HG03439 (cell line): ENCODE data around the gene WDR7.

Experiments used
- ATAC-seq: cut with Tn5 transposase; IDR thresholded peaks from one replicate; pipeline ENCODE4 v1.9.1; 2021; ENCODE audit warnings: mild to moderate bottlenecking, moderate library complexity; ENCODE audit not compliant: unreplicated experiment

Gene WDR7

DNA sequence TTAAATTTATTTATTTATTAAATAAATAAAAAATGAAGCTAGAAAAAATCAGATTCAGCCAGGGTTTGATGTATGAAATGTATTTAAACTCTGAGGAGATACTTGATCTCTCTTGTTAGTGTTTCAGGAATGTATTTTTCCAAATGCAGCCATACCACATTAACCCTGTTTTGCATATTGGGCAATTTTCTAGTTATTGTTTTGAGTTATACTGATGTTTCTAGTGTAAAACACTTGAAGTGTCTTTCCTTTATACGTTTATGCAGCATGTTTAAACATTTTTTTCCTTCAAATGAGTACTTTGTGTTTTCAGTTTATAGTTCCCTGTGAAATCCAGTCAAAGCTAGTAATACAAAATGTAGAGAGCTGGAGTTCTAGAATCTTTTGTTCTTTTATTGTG, 69.9 kb downstream of the WDR7 start:
- ATAC-seq = no peak

DNA sequence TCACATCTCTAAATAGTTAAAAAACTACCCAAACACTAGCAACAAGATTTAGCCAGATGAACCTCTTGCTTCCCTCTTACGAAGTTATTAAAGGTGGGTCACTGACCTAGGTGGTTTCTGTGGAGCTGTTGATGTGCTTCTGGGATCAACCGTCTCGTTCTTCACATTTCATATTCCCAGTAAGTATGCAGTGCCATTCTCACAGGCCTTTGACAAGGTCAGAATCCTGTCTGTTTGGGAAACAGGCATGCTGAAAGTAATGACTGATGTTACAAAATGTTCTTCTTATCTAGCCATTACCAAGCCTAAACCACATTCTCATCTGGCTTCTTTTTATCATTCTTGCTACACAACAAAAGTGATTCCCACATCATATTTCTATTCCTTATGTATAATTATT, 70.3 kb downstream of the WDR7 start:
- ATAC-seq = no peak

DNA sequence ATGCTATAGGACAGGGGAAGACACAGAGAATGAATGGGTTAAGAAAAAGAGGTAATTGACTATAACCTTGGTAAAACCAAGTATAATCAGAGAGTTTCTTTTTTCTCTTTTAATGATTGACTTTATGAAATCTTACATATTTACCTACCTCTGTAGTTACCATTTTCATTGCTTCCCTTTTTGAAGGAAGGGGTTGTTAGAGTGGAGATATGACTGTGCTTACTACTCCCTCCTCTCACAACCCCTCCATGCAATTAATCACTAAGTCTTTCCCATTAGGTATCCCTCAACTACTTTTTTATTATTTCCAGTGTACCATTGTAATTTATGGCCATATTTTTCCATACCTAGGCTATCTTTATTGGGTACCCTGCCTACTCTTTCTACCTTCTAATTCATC, 71.4 kb downstream of the WDR7 start:
- no peak for ATAC-seq

GRCh38 chr18:56723068-56723467, 71.9 kb downstream of the WDR7 start:
- ATAC-seq = no peak

DNA sequence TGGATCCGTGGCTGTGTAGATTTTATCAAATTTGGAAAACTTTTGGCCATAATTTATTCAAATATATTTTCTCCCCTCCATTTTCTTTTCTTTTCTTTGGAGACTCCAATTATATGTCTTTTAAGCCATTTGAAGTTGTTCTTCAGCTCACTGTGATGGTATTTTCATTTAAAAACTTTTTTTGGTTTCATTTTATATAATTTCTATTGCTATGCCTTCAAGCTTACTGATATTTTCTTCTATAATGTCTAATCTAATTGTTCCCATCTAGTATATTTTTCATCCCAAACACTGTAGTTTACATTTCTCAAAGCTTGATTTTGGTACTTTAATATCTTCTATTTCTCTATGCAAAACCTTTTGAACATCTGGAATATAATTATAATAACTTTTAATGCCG, 72.5 kb downstream of the WDR7 start:
- no peak for ATAC-seq

DNA sequence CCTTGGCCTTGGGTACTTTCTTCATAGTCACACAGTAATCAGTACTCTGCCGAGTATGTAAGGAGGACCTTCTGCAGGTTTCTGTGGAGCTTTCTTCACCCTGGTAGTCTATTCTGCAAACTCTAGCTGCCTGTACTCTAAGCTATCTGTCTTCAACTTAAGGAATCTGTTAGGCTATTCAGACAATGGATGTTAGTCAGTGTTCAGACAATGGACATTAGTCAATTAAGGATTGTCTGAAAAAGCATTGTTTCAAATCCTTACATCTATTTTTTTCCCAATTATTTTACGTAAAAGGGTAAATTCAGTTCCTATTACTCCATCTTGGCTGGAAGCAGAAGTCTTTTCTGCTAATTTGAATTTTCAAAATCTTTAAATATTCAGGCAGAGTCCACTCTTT, 75.7 kb downstream of the WDR7 start:
- ATAC-seq = no peak

GRCh38 chr18:56727399-56727798, 76.2 kb downstream of the WDR7 start:
- no peak for ATAC-seq

DNA sequence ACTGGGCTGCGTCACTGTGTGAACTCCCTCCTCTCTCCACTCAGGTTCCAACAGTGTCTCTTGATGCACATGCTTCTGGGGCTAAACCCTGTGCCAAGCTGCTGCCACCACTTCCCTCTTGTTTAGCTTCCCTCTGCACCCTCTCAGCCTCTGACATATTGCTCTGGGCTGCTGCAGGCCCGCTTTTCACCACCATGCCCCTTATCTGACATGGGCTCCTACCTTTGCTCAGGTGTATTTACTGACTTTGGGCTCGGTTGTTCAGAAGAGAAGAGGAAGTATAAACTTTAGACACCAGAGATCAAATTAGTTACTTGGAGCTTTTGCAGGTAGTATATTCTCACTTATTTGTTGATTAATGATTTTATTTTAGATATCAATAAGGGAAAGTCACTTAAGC, 77.6 kb downstream of the WDR7 start:
- ATAC-seq = no peak

DNA sequence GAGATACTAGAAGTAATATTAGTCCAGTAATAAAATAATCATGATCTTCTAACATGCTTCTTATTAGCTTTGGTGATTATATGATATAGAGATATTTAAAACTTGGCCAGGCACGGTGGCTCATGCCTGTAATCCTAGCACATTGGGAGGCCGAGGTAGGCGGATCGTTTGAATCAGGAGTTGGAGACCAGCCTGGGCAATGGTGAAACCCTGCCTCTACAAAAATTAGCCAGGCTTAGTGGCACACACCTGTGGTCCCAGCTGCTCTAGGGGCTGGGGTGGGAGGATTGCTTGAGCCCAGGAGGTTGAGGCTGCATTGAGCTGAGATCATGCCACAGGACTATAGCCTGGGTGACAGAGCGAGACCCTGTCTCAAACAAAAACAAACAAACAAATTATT, 87.0 kb downstream of the WDR7 start:
- ATAC-seq = no peak

DNA sequence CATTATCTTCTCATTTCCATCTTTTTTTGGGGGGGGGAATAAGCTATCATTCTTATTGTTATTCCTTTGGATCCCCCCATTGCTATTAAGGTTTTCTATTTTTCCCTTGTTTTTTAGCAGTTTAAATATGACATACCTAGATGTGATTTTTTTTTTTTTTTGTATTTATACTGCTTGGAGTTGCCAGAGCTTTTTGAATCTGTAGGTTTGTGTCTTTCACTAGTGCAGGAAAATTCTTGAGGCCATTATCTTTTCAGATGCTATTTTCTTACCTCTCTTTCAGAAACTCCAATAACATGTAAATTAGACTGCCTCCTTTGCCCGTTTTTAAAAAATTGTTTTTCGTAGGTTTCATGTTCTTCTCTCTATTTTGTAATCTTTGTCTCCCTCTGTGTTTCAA, 88.6 kb downstream of the WDR7 start:
- no peak for ATAC-seq

DNA sequence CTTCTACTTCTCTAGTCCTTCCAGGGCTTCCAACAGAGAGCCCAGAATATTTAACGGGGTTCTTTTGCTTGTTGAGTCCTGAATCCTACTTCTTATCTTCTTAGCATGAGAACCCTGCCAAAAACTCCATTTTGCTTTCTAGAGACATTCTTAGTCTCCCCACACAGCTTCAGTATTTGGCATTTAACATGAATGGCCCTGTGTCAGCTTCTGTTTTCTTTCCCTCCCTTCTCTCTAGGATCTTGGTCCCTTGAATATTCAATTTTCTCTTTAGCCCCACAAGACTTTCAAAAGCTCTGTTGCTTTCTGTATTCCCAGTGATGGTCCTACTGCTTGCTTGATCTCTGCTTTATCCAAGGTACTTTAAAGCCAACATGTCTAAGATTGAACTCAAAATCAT, 89.5 kb downstream of the WDR7 start:
- ATAC-seq = no peak

DNA sequence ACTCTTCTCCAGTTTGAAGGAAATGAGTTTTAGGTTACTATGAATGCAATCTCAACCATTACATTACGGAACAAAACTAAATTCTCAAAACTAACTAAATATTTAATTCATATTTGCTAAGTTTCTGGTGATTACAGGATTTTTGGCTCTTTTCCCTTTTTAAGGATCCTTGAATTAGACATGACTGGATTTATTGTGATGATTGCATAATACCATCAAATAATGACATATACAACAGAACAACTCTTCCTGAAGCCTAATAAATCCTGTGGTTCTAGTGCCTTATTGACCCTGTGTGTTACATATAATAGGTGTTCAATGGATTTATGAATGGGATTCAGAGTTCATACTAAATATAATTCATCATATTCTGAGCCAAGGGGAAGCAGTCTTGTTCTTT, 90.5 kb downstream of the WDR7 start:
- no peak for ATAC-seq

DNA sequence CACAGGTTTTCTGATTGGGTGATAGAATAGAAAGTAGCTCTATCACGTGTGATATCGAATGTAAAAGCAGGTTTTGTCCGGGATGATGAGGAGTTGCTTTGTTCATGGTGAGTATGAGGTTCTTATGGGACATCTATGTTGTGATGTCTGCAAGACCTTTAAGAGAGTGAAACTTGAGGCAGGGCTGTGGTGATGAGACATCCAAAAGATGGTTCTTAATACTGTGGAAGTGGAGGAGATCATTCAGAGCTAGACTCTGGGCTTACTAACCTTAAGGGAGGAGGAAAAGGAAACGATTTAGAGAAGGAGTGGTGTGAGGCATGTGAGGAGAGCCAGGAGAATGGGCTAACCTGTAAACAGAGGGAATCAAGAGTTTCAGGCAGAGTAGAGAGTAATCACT, 92.0 kb downstream of the WDR7 start:
- no peak for ATAC-seq

DNA sequence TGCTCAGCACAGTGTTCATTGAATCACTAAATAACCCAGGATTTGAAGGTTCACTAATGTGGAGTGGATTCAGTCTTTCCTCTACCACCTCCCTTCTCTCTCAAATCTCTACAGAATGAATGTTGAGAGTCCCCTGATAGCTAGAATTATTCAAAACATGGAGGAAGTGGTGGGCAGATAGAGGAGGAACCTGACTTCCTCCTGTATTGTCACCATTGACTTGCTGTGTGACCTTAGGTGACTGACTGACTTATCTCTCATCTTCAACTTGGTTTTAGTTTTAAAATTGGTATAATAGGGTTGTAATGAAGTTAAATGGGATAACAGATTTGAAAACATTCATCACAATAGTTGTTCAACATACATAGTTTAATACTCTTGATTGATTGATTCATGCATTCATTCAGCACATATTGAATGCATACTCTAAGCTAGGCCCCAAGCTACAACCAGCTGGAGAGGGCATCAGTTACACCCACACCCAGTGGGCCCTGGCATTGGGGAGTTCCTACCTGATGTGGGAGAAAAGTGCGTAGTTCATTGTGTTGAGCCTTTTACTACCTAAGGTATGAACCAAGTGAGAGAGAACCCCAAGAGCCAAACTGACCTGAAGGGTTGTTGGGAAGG, 96.0 kb downstream of the WDR7 start:
- no peak for ATAC-seq

DNA sequence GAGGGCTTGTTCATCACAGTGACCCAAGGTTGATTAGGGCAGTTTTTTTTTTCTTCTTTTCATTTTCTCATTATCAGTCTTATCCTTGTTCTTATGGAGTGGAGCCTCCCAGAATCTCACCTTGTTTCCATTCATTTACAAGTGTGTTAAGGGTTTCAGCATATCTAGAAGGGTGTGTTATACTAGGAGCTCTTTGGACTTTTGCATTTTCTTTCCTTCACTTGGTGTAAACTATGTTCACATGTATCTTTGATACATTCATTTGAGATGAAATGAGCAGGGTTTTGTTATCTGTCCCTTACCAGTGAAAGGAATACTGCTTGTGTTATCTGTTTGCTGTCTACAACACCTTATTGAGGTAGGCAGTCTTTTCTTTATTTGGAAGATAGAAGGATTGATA, 96.7 kb downstream of the WDR7 start:
- no peak for ATAC-seq

- ATAC-seq = no peak
Measured at GRCh38 chr18:56748698-56749268, 97.6 kb downstream of the WDR7 start.

- ATAC-seq = no peak
Measured at GRCh38 chr18:56756966-56757365, 105.8 kb downstream of the WDR7 start.

DNA sequence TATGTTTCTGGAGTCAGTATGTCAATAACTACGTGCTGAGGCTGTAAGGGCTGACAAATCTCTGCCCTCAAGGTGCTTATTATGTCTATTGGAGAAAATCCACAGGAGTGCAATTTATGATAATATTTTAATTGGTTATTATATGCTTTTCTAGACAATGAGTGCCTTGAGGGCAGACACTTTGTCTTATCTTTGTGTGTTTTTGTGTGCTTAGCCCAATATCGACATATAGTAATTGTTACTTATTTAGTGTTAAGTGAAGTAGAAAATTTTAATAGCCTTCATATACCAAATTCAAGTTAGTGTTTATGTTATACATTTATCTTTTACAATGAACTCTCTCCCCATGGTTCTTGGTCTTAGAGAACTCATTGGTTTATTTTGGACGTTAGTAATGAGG, 118.9 kb downstream of the WDR7 start:
- ATAC-seq = no peak

DNA sequence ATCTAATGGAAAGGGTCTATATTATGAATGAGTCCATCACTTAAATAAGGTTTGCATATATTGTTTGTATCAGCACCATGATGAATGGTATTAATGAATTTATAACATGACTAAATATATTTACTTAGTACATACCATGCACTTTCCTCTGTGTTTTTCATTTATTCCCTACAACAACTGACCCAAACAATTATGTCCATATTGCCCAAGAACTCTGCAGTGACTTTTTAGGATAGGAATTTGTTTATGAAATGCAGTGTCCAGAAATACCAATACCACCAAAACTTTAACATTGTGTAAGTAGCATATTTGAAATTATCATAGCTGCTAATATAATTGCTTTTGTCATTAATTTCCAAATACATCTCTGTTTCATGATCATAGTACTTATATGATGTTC, 119.7 kb downstream of the WDR7 start:
- ATAC-seq = no peak

- ATAC-seq = no peak
Measured at GRCh38 chr18:56775701-56776100, 124.5 kb downstream of the WDR7 start.

DNA sequence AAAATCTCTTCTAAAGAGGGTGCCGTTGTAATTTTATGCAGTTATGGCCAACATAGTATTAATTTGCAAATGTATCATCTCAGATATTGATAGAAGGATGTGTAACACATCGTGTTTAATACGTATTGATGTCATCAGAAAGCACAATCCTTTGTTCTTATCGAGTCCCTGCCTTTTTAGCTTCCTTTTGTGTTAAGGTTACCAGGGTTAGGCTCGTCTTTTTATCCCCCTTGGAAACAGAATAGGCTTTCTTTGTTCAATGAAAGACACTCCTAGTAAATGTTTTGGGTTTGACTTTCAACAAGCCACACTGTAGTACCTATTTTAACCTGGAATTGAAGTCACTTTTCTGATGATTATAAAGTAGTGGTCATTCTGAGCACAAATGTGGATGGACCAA, 136.2 kb downstream of the WDR7 start:
- ATAC-seq = no peak

GRCh38 chr18:56789004-56789888, 138.1 kb downstream of the WDR7 start:
- ATAC-seq = no peak

- ATAC-seq = no peak
Measured at GRCh38 chr18:56789889-56790180, 138.7 kb downstream of the WDR7 start.
